Upper lobe of left lung (tissue), 4 donors: ENCODE measurements around the gene DNAAF9.

Experiments
- EP300 ChIP-seq, 4 donors: sonication (generic); formaldehyde crosslinking; IDR thresholded peaks; one replicate each; pipeline ENCODE4 v1.5.1; 2017; ENCODE audit warnings: antibody characterized with exemption in 4 of 4, control low read depth in 2 of 4
- POLR2A ChIP-seq, 4 donors: fragments of 450-650 bp; IDR thresholded peaks; one replicate each; pipeline ENCODE4 v1.5.1; 2016 to 2017; ENCODE audit warnings: antibody characterized with exemption in 4 of 4, mild to moderate bottlenecking in 2 of 4
- POLR2AphosphoS5 ChIP-seq, 2 donors: sonication (generic); formaldehyde crosslinking; IDR thresholded peaks; one replicate each; pipeline ENCODE4 v1.5.1; 2017; ENCODE audit warnings: antibody characterized with exemption in 2 of 2
- TF ChIP-seq, protein P1 (sequence below), 6 experiments: fragments of 450-650 bp in 4 of 6; fragments of 200-600 bp in 2 of 6; sonication (generic) in 2 of 6; IDR thresholded peaks; one replicate each; pipeline ENCODE4 v1.5.1; 2016 to 2019; ENCODE audit warnings: antibody characterized with exemption in 6 of 6

DNA sequence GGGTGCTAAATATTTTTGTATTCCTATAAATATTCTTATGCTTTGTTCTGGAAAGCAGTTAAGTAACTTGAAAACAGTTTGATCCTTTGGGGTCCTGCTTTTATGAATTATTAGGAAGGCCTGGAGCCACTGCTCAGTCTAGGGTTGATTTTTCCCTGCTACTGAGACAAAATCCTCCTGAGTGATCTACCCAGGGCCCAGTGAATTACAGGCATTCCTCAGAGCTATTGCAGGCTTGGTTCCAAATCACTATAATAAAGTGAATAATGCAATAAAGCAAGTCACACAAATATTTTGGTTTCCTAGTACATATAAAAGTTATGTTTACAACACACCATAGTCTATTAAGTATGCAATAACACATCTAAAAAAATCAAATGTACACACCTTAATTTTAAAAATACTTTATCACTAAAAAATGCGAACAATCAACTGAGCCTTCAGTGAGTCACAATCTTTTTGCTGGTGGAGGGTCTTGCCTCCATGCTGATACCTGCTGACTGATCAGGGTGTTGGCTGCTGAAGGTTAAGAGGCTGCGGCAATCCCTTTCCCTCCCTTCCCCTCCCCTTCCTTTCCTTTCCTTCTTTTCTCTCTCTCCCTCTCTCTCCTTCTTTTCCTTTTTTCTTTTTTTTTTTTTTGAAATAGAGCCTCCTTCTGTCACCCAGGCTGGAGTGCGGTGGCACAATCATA is 43.0 kb downstream of the DNAAF9 start:
- TF ChIP-seq, protein P1, sequence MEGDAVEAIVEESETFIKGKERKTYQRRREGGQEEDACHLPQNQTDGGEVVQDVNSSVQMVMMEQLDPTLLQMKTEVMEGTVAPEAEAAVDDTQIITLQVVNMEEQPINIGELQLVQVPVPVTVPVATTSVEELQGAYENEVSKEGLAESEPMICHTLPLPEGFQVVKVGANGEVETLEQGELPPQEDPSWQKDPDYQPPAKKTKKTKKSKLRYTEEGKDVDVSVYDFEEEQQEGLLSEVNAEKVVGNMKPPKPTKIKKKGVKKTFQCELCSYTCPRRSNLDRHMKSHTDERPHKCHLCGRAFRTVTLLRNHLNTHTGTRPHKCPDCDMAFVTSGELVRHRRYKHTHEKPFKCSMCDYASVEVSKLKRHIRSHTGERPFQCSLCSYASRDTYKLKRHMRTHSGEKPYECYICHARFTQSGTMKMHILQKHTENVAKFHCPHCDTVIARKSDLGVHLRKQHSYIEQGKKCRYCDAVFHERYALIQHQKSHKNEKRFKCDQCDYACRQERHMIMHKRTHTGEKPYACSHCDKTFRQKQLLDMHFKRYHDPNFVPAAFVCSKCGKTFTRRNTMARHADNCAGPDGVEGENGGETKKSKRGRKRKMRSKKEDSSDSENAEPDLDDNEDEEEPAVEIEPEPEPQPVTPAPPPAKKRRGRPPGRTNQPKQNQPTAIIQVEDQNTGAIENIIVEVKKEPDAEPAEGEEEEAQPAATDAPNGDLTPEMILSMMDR (IDR thresholded peaks at IDR 0.05): no peak
- TF ChIP-seq POLR2A (IDR thresholded peaks at IDR 0.05): no peak
- TF ChIP-seq POLR2AphosphoS5 (IDR thresholded peaks at IDR 0.05): no peak
- no peak for TF ChIP-seq EP300 (IDR thresholded peaks at IDR 0.05)
